SK-N-SH (cell line): Measurements from ENCODE around the gene SCO2. TPM values are rescaled to one million over a fixed set of nuclear protein-coding genes. Genes with fewer than 3 reads are reported as not detected.

Experiments
- CTCF ChIA-PET: fragments of 300-600, 350-600 bp; formaldehyde crosslinking; extraction: SDS; loops from one replicate; lab custom pipeline; 2021; lab: Yijun Ruan, JAX
- POLR2A ChIA-PET: fragments of 350-600 bp; sonication (Branson Sonifier 250); formaldehyde crosslinking; extraction: SDS; loops from one replicate; lab custom pipeline; 2020; ENCODE audit warnings: antibody characterized with exemption, inconsistent platforms; lab: Yijun Ruan, JAX
- DNase-seq: peaks from one replicate; pipeline ENCODE4 v3.0.0; 2012
- H2AFZ ChIP-seq: fragments of 200-600 bp; sonication (generic); 2 replicates; pipeline ENCODE4 v1.8.1; 2016; ENCODE audit warnings: antibody characterized with exemption, mild to moderate bottlenecking, low read depth
- H3F3A ChIP-seq: fragments of 200-600 bp; sonication (generic); replicated peaks from 2 replicates; pipeline ENCODE3; 2016; ENCODE audit warnings: antibody characterized with exemption, mild to moderate bottlenecking; ENCODE audit not compliant: insufficient read depth
- H3K27ac ChIP-seq, 2 experiments: fragments of 200-500 bp in 1 of 2; fragments of 200-600 bp in 1 of 2; sonication (Bioruptor generic) in 1 of 2; sonication (generic), shearing (Covaris generic) in 1 of 2; 2 replicates each; pipeline versions ENCODE4 v1.5.1 to v1.6.1; 2014 to 2016; ENCODE audit warnings: low read depth in 2 of 2, inconsistent platforms in 1 of 2, low read length in 1 of 2, mild to moderate bottlenecking in 1 of 2, mixed read lengths in 1 of 2
- H3K27me3 ChIP-seq: fragments of 200-600 bp; sonication (generic), shearing (Covaris generic); 2 replicates; pipeline ENCODE4 v1.6.1; 2016; ENCODE audit warnings: mixed run types; ENCODE audit not compliant: insufficient read depth
- H3K36me3 ChIP-seq, 2 experiments: fragments of 200-500 bp in 1 of 2; fragments of 200-600 bp in 1 of 2; sonication (Bioruptor generic) in 1 of 2; sonication (generic) in 1 of 2; replicated peaks in 1 of 2; 2 replicates each; pipeline versions ENCODE3 to v1.5.1; 2014 to 2016; ENCODE audit warnings: low read length in 1 of 2, mild to moderate bottlenecking in 1 of 2; ENCODE audit not compliant: insufficient read depth in 2 of 2, control insufficient read depth in 1 of 2
- H3K4me1 ChIP-seq, 2 experiments: fragments of 200-500 bp in 1 of 2; fragments of 200-600 bp in 1 of 2; sonication (Bioruptor generic) in 1 of 2; sonication (generic), shearing (Covaris generic) in 1 of 2; 2 replicates each; pipeline versions ENCODE4 v1.5.1 to v1.6.1; 2014 to 2016; ENCODE audit warnings: low read depth in 1 of 2, low read length in 1 of 2, mixed run types in 1 of 2; ENCODE audit not compliant: insufficient read depth in 2 of 2, control insufficient read depth in 1 of 2
- H3K4me2 ChIP-seq: fragments of 200-600 bp; sonication (generic), shearing (Covaris generic); 2 replicates; pipeline ENCODE4 v1.6.1; 2017; ENCODE audit warnings: mixed run types
- H3K4me3 ChIP-seq, 2 experiments: fragments of 200-500 bp in 1 of 2; fragments of 200-600 bp in 1 of 2; sonication (Bioruptor generic) in 1 of 2; sonication (generic), shearing (Covaris generic) in 1 of 2; 2 replicates each; pipeline versions ENCODE4 v1.5.1 to v1.8.1; 2014 to 2016; ENCODE audit warnings: low read depth in 2 of 2, inconsistent platforms in 1 of 2, low read length in 1 of 2, mild to moderate bottlenecking in 1 of 2, mixed read lengths in 1 of 2, moderate library complexity in 1 of 2
- H3K79me2 ChIP-seq: fragments of 200-600 bp; sonication (generic); 2 replicates; pipeline ENCODE4 v1.8.1; 2017; ENCODE audit warnings: mild to moderate bottlenecking; ENCODE audit not compliant: insufficient read depth
- H3K9ac ChIP-seq: fragments of 200-600 bp; sonication (generic); 2 replicates; pipeline ENCODE4 v1.6.1; 2017; ENCODE audit warnings: mixed run types
- H3K9me2 ChIP-seq: fragments of 200-600 bp; sonication (generic); 2 replicates; pipeline ENCODE4 v1.6.1; 2017; ENCODE audit warnings: mixed run types
- H3K9me3 ChIP-seq: fragments of 200-600 bp; sonication (generic); 2 replicates; pipeline ENCODE4 v1.6.1; 2017; ENCODE audit warnings: mixed run types, mild to moderate bottlenecking, moderate library complexity
- H4K20me1 ChIP-seq: fragments of 200-600 bp; sonication (generic); 2 replicates; pipeline ENCODE4 v1.6.1; 2017; ENCODE audit warnings: mild to moderate bottlenecking, mixed run types; ENCODE audit not compliant: insufficient read depth
- EP300 ChIP-seq, 2 experiments: IDR thresholded peaks; 2 replicates each; pipeline versions ENCODE4 v1.4.0 to v1.6.1; 2012; ENCODE audit warnings: borderline replicate concordance in 1 of 2, low read depth in 1 of 2, low read length in 1 of 2
- EZH2phosphoT487 ChIP-seq: fragments of 200-600 bp; sonication (generic); IDR thresholded peaks from 2 replicates; pipeline ENCODE4 v1.6.1; 2017; ENCODE audit warnings: low read depth, mixed run types, mild to moderate bottlenecking, antibody characterized with exemption, moderate library complexity, borderline replicate concordance
- FOSL2 ChIP-seq: IDR thresholded peaks from 2 replicates; pipeline ENCODE4 v1.4.0; 2012; ENCODE audit warnings: low read depth, mild to moderate bottlenecking, moderate library complexity, borderline replicate concordance
- FOXJ3 ChIP-seq: sonication (generic); formaldehyde crosslinking; IDR thresholded peaks from 2 replicates; pipeline ENCODE4 v1.5.1; 2020; ENCODE audit warnings: mild to moderate bottlenecking, missing genetic modification reagents
- GABPA ChIP-seq: IDR thresholded peaks from 2 replicates; pipeline ENCODE4 v1.4.0; 2012; ENCODE audit warnings: low read depth, mild to moderate bottlenecking
- GATA2 ChIP-seq: sonication (generic); formaldehyde crosslinking; IDR thresholded peaks from 2 replicates; pipeline ENCODE4 v1.5.0; 2020; ENCODE audit warnings: mild to moderate bottlenecking, missing genetic modification reagents
- JUND ChIP-seq: IDR thresholded peaks from 2 replicates; pipeline ENCODE4 v1.4.0; 2012
- NFIC ChIP-seq: IDR thresholded peaks from 2 replicates; pipeline ENCODE4 v1.4.0; 2012; ENCODE audit warnings: borderline replicate concordance
- NRF1 ChIP-seq: IDR thresholded peaks from 2 replicates; pipeline ENCODE4 v1.6.1; 2012; ENCODE audit warnings: low read depth, mild to moderate bottlenecking, low read length
- POLR2AphosphoS5 ChIP-seq: IDR thresholded peaks from 2 replicates; pipeline ENCODE4 v1.6.1; 2012; ENCODE audit warnings: low read depth, low read length
- RXRA ChIP-seq: IDR thresholded peaks from 2 replicates; pipeline ENCODE4 v1.4.0; 2012; ENCODE audit warnings: low read depth, mild to moderate bottlenecking, borderline replicate concordance
- SMC3 ChIP-seq: IDR thresholded peaks from 2 replicates; pipeline ENCODE4 v1.6.1; 2012; ENCODE audit warnings: low read depth, low read length, improper control_type of control experiment
- TAF1 ChIP-seq: IDR thresholded peaks from 2 replicates; pipeline ENCODE4 v1.6.1; 2012; ENCODE audit warnings: low read depth, mild to moderate bottlenecking, low read length, moderate library complexity, borderline replicate concordance
- TCF12 ChIP-seq: IDR thresholded peaks from 2 replicates; pipeline ENCODE4 v1.4.0; 2012
- TEAD4 ChIP-seq: IDR thresholded peaks from 2 replicates; pipeline ENCODE4 v1.4.0; 2012; ENCODE audit warnings: mild to moderate bottlenecking, borderline replicate concordance; ENCODE audit not compliant: insufficient read depth
- YY1 ChIP-seq: IDR thresholded peaks from 2 replicates; pipeline ENCODE4 v1.4.0; 2012; ENCODE audit warnings: low read depth, mild to moderate bottlenecking
- WGBS: methylation state at CpG from one replicate; pipeline ENCODE4 v1.1.6; 2017; ENCODE audit warnings: low lambda C conversion rate; 5-methylcytosine and 5-hydroxymethylcytosine counted together
- polyA plus RNA-seq, 3 experiments: library from polyadenylated mRNA; depleted of rRNA; stranded (reverse); fragments of >200 nt; gene quantifications; 2 replicates each; pipeline ENCODE4 v1.2.3, GENCODE V29; 2012
- TF ChIP-seq, protein P1 (sequence below): IDR thresholded peaks from 2 replicates; pipeline ENCODE4 v1.4.0; 2012; ENCODE audit warnings: low read depth, borderline replicate concordance
- TF ChIP-seq, protein P2 (sequence below): fragments of 200-600 bp; sonication (generic); IDR thresholded peaks from 2 replicates; pipeline ENCODE4 v1.6.1; 2017; ENCODE audit warnings: antibody characterized with exemption, mild to moderate bottlenecking, moderate library complexity
- TF ChIP-seq, protein P3 (sequence below): fragments of 150-350 bp; IDR thresholded peaks from 2 replicates; pipeline ENCODE4 v1.6.1; 2016; ENCODE audit warnings: mild to moderate bottlenecking, low read depth, low read length

Gene SCO2
- polyA plus RNA-seq, 1 of the 3 experiments (the other 2 are of a cell fraction): 4.0 TPM

DNA sequence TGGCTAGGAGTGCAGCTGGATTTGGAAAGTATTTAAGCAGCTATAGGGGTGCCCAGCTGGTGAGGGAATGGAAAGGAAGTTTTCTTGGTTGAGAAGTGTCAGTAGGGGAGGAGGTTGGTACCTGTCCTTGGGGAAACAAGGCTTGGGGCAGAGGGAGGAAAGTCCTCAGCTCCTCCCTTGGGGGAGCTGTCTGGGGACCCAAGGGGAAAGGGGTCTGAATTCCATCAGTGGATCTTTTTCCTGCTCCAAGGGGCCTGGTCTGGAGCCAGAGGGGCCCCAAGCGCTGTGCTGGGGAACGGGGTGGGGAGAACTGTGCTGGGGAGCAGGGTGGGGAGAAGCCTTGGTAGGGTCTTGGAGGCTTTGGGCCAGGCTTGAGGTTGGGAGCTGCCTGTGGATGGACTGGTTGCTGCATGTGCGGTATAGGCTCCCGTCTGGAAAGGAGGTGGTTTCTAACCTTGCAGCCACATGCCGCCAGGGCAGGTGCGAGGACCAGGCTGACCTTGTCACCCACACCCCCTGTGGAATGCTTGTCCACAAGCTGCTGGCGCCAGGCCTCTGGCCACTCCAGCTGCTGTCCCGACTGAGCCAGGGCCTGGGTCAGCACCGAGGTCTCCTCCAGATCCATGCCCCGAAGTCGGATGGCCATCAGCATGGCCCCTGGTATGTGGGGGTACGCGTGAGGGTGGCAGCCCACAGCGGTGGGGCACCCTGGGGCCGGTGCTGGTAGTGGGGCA is 3.5 kb upstream of the SCO2 start:
- no peak overlapping the region; a peak in 1 of 4 replicates for H3K27ac ChIP-seq
- DNase-seq: no peak
- no peaks in the 10 kb centered on the region for H3K9me2 ChIP-seq
- WGBS: 88% methylated on average over 6 of the region's 15 CpGs
- TF ChIP-seq, protein P1, sequence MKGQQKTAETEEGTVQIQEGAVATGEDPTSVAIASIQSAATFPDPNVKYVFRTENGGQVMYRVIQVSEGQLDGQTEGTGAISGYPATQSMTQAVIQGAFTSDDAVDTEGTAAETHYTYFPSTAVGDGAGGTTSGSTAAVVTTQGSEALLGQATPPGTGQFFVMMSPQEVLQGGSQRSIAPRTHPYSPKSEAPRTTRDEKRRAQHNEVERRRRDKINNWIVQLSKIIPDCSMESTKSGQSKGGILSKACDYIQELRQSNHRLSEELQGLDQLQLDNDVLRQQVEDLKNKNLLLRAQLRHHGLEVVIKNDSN: no peak
- TF ChIP-seq EZH2phosphoT487: no peak
- TF ChIP-seq TEAD4: no peak
- no peak for TF ChIP-seq FOSL2
- no peak for TF ChIP-seq TAF1
- no peak for TF ChIP-seq SMC3
- no peak for TF ChIP-seq JUND
- no peak for TF ChIP-seq FOXJ3 (CRISPR knock-in tag)
- no peak for TF ChIP-seq GABPA
- no peak for TF ChIP-seq YY1
- no peak for TF ChIP-seq POLR2AphosphoS5
- TF ChIP-seq, protein P2, sequence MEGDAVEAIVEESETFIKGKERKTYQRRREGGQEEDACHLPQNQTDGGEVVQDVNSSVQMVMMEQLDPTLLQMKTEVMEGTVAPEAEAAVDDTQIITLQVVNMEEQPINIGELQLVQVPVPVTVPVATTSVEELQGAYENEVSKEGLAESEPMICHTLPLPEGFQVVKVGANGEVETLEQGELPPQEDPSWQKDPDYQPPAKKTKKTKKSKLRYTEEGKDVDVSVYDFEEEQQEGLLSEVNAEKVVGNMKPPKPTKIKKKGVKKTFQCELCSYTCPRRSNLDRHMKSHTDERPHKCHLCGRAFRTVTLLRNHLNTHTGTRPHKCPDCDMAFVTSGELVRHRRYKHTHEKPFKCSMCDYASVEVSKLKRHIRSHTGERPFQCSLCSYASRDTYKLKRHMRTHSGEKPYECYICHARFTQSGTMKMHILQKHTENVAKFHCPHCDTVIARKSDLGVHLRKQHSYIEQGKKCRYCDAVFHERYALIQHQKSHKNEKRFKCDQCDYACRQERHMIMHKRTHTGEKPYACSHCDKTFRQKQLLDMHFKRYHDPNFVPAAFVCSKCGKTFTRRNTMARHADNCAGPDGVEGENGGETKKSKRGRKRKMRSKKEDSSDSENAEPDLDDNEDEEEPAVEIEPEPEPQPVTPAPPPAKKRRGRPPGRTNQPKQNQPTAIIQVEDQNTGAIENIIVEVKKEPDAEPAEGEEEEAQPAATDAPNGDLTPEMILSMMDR: no peak
- TF ChIP-seq NRF1: no peak
- no peak for TF ChIP-seq GATA2 (CRISPR knock-in tag)
- no peak for TF ChIP-seq RXRA
- no peak for TF ChIP-seq TCF12
- TF ChIP-seq EP300 (IDR thresholded peaks at IDR 0.05; ENCODE audit: borderline replicate concordance in 1 of 2, low read depth in 1 of 2, low read length in 1 of 2): no peak
- TF ChIP-seq, protein P3, sequence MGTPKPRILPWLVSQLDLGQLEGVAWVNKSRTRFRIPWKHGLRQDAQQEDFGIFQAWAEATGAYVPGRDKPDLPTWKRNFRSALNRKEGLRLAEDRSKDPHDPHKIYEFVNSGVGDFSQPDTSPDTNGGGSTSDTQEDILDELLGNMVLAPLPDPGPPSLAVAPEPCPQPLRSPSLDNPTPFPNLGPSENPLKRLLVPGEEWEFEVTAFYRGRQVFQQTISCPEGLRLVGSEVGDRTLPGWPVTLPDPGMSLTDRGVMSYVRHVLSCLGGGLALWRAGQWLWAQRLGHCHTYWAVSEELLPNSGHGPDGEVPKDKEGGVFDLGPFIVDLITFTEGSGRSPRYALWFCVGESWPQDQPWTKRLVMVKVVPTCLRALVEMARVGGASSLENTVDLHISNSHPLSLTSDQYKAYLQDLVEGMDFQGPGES: no peak
- no peak for TF ChIP-seq NFIC
- peaks cover 7 to 31% of the 10 kb centered on the region in 2 experiments; a peak in 2 of 4 replicates for H3K4me1 ChIP-seq
- H3K4me2 ChIP-seq: no peak overlapping the region
- H3K9me3 ChIP-seq: no peaks in the 10 kb centered on the region
- H3K4me3 ChIP-seq: no peak overlapping the region
- H3K27me3 ChIP-seq: no peaks in the 10 kb centered on the region
- peaks cover 19% of the 10 kb centered on the region for H3F3A ChIP-seq
- ChIA-PET POLR2A (interaction anchor here (0.6 to 0.7 kb wide), 2 partner anchors 71 to 177 kb away, joined by 3 to 4 read pairs; no protein-coding TSS in a partner anchor), CTCF (interaction anchor here (0.6 to 2.4 kb wide), 7 partner anchors 9 to 233 kb away, joined by 3 to 13 read pairs (median 3); partner anchors contain the start of genes LMF2 and SYCE3)
- peaks cover 0 to 1% of the 10 kb centered on the region in 2 experiments for H3K36me3 ChIP-seq
- H2AFZ ChIP-seq: no peak overlapping the region
- H3K79me2 ChIP-seq: peaks cover 8% of the 10 kb centered on the region
- H3K9ac ChIP-seq: no peak overlapping the region
- H4K20me1 ChIP-seq: peaks cover 7% of the 10 kb centered on the region; the same call in 1 of the 2 replicates
